Measurements from ENCODE around the gene SORL1. TPM values are rescaled to one million over a fixed set of nuclear protein-coding genes. Genes with fewer than 3 reads are reported as not detected.

Gene SORL1
- total and polyA plus RNA-seq, 7 donors = 3.2 to 19.8 (median 12.2) TPM

DNA sequence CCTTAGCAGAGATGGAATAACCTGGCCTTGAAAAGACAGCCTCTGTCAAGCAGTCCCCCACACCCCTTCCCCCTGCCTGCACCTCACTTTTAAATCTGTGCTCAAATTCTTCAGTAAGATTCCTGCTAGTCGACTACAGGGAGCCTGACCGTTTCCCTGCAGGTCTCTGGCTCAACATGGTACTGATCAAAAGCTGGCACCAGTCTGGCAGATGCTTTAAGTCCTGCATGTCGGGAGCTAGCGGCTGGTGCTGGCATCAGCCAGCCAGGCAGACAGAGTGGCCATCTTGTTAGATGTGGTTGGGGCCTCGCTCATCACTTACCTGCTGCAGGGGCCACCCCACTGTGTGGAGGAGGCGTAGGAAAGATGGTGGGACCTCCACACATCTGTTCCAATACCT lies 205.0 kb downstream of the SORL1 start:
- no peak for DNase-seq
- H3K36me3 ChIP-seq = no peaks in the 10 kb centered on the region
- intact Hi-C loops (cut with DNase I) = loop anchor here (2.0 to 5.0 kb wide), 3 partner anchors 84 to 365 kb away; no protein-coding TSS in a partner anchor
- no peak overlapping the region for H3K4me3 ChIP-seq
- H3K9me3 ChIP-seq = no peaks in the 10 kb centered on the region
- peak overlapping the region; percentile 83 to 95 (median 89) for H3K27ac ChIP-seq
- TF ChIP-seq EP300 (IDR thresholded peaks at IDR 0.05) (no peak), POLR2AphosphoS5 (IDR thresholded peaks at IDR 0.05) (no peak), POLR2A (IDR thresholded peaks at IDR 0.05) (no peak)
- TF ChIP-seq, protein P1, sequence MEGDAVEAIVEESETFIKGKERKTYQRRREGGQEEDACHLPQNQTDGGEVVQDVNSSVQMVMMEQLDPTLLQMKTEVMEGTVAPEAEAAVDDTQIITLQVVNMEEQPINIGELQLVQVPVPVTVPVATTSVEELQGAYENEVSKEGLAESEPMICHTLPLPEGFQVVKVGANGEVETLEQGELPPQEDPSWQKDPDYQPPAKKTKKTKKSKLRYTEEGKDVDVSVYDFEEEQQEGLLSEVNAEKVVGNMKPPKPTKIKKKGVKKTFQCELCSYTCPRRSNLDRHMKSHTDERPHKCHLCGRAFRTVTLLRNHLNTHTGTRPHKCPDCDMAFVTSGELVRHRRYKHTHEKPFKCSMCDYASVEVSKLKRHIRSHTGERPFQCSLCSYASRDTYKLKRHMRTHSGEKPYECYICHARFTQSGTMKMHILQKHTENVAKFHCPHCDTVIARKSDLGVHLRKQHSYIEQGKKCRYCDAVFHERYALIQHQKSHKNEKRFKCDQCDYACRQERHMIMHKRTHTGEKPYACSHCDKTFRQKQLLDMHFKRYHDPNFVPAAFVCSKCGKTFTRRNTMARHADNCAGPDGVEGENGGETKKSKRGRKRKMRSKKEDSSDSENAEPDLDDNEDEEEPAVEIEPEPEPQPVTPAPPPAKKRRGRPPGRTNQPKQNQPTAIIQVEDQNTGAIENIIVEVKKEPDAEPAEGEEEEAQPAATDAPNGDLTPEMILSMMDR (IDR thresholded peaks at IDR 0.05) = no peak
- H3K4me1 ChIP-seq = peaks cover 0 to 31% (median 21%) of the 10 kb centered on the region in 4 donors
- H3K27me3 ChIP-seq = no peaks in the 10 kb centered on the region
- 91 to 95% methylated on average over 6 of the region's 6 CpGs for WGBS, 2 donors

DNA sequence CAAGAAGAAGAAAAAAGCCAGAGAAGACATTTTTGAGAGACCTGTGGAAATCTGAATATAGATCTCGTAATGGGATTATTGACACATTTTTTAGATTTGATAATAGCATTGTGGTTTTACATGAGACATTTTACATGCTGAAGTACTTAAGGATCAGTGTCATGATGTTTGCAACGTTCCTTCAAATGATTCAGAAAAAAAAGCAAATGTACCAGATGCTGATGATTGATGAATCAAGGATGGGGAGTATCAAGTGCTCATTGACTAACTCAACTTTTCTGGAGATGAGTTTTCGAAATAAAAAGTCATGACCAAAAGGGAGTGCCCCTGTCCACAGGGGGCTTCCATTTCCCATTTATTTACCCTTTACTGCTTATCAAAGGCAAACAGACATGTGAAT lies 207.7 kb downstream of the SORL1 start:
- H3K27ac ChIP-seq = no peak overlapping the region
- DNase-seq = no peak
- peaks cover 0 to 20% (median 17%) of the 10 kb centered on the region in 4 donors for H3K4me1 ChIP-seq
- intact Hi-C loops (cut with DNase I) = loop anchor here (5.0 kb wide), 2 partner anchors 152 to 362 kb away; no protein-coding TSS in a partner anchor
- no peaks in the 10 kb centered on the region for H3K9me3 ChIP-seq
- TF ChIP-seq POLR2AphosphoS5 (IDR thresholded peaks at IDR 0.05) = no peak
- no peak for TF ChIP-seq EP300 (IDR thresholded peaks at IDR 0.05)
- TF ChIP-seq, protein P1 (IDR thresholded peaks at IDR 0.05) = no peak
- no peak for TF ChIP-seq POLR2A (IDR thresholded peaks at IDR 0.05)
- H3K27me3 ChIP-seq = no peaks in the 10 kb centered on the region
- 84 to 85% methylated on average over 3 of the region's 3 CpGs for WGBS, 2 donors
- H3K36me3 ChIP-seq = no peaks in the 10 kb centered on the region
- no peak overlapping the region for H3K4me3 ChIP-seq

DNA sequence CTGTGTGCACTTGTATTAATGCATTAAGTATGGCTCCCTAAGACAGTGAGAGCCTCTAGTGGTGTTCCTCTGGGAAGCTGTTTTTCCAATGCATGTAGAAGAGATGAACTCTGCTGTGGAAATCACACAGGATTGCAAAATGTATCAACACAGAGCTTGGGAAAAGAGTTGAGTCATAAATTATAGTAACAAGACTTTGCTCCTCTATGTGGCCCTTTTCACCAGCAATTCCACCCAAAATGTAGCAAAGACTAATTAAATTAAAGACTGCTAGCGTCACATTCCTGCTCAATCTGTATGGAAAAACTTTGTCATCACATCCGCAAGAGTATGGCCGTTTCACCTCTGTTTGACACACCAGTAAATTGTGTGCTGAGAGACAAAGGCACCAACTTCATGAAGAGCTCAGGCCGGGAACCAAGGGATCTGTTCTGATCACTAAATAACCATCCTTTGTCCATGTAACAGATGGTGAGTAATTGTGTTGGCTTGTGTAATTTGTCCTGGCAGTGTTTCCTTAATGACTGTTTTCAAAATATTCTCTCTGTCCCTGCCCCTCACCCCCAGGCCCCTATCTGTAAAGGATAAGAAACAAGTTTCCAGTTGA lies 209.9 kb downstream of the SORL1 start:
- no peak for DNase-seq
- WGBS, 2 donors = 62 to 83% methylated on average over 4 of the region's 4 CpGs
- H3K9me3 ChIP-seq = no peaks in the 10 kb centered on the region
- H3K4me1 ChIP-seq = peaks cover 0 to 6% (median 4%) of the 10 kb centered on the region in 4 donors
- H3K27me3 ChIP-seq = no peaks in the 10 kb centered on the region
- TF ChIP-seq POLR2AphosphoS5 (IDR thresholded peaks at IDR 0.05) (peak in 1 of 4 donors; percentile 13), POLR2A (IDR thresholded peaks at IDR 0.05) (no peak)
- H3K27ac ChIP-seq = peak overlapping the region in 2 of 4 donors; percentile 29 to 44
- intact Hi-C loops (cut with DNase I) = no loop called here
- H3K36me3 ChIP-seq = no peaks in the 10 kb centered on the region
- H3K4me3 ChIP-seq = no peak overlapping the region

DNA sequence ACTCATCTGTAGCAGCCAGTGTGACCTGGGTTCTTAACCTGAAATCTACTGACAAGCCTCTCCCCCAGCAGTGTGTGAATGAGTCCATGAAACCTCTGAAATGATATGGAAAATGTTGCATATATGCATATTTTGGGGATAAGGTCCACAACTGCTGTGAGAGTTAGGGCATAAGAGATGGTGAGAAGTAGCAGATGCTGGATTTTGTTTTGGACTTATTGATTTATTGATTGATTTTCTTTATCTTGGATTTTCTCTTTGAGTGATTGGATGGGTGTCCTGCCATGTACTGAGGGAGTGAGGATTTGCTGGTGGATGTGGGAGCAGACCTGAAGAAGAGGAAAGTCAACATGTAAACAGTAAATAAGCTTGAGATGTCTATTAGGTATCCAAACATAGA lies 212.0 kb downstream of the SORL1 start:
- Histone ChIP-seq H3K4me1 (no peaks in the 10 kb centered on the region), H3K4me3 (no peak overlapping the region), H3K27me3 (no peaks in the 10 kb centered on the region), H3K36me3 (no peaks in the 10 kb centered on the region), H3K27ac (no peak overlapping the region), H3K9me3 (no peaks in the 10 kb centered on the region)
- intact Hi-C loops (cut with DNase I) = no loop called here
- TF ChIP-seq POLR2A (IDR thresholded peaks at IDR 0.05) (no peak), EP300 (IDR thresholded peaks at IDR 0.05) (no peak), POLR2AphosphoS5 (IDR thresholded peaks at IDR 0.05) (no peak)
- TF ChIP-seq, protein P1 (IDR thresholded peaks at IDR 0.05) = no peak
- no peak for DNase-seq

DNA sequence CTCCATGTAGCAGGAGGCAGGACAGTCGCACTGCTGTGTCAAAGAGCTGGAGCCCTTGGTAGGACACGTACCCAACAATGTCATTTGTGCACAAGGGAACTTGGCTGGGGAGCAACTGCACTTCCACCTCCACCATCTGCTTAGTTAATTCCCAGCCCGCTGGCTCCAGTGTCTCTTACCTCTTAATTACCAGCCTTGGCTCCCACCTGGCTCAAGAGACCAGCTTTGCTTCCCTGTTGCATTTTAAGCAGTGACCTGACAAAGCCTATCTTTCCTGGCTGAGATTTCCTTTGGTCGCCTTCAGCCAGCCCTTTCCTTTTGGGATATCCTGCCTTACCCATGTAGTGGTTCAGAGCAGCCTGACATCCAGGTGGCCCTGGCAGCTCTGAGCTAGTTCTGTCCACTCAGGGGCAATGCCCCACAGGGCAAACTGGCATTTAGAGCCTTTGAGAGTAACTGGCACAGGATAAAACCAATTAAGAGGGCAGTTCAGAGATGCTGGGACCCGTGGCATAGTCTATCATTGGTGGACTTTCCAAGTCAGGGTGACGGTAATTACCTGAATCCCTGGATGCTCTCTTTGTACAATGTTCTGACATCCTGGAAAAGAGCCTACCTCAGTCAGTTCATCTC lies 213.2 kb downstream of the SORL1 start:
- intact Hi-C loops (cut with DNase I) = no loop called here
- Histone ChIP-seq H3K4me3 (no peak overlapping the region), H3K27ac (no peak overlapping the region), H3K36me3 (no peaks in the 10 kb centered on the region), H3K4me1 (peaks cover 0 to 7% (median 3%) of the 10 kb centered on the region in 4 donors), H3K9me3 (no peaks in the 10 kb centered on the region), H3K27me3 (no peaks in the 10 kb centered on the region)
- WGBS, 2 donors = 85 to 87% methylated on average over 6 of the region's 6 CpGs
- DNase-seq = no peak
- TF ChIP-seq EP300 (IDR thresholded peaks at IDR 0.05) (no peak), POLR2AphosphoS5 (IDR thresholded peaks at IDR 0.05) (no peak), POLR2A (IDR thresholded peaks at IDR 0.05) (no peak)
- TF ChIP-seq, protein P1 (IDR thresholded peaks at IDR 0.05) = no peak
